OCI-LY1 (cell line): ENCODE results near the gene ASPSCR1.

ENCODE experiments used
- H2AFZ ChIP-seq: fragments of 200-600 bp; sonication (generic), shearing (Covaris generic); 2 replicates; pipeline ENCODE4 v1.6.0; 2014; ENCODE audit warnings: antibody characterized with exemption, mild to moderate bottlenecking, low read length
- H3F3A ChIP-seq: fragments of 200-600 bp; sonication (generic), shearing (Covaris generic); 2 replicates; pipeline ENCODE4 v1.6.0; 2014; ENCODE audit warnings: mild to moderate bottlenecking, antibody characterized with exemption, low read length, moderate library complexity; ENCODE audit not compliant: insufficient read depth
- H3K27ac ChIP-seq: fragments of 200-600 bp; sonication (generic); 2 replicates; pipeline ENCODE4 v1.5.1; 2014; ENCODE audit warnings: low read length, mixed run types, mild to moderate bottlenecking, low read depth; ENCODE audit not compliant: poor library complexity, severe bottlenecking
- H3K27me3 ChIP-seq: fragments of 200-600 bp; sonication (generic); 2 replicates; pipeline ENCODE4 v1.6.0; 2014; ENCODE audit warnings: antibody characterized with exemption, mild to moderate bottlenecking, low read length, moderate library complexity; ENCODE audit not compliant: insufficient read depth
- H3K36me3 ChIP-seq: fragments of 200-600 bp; sonication (generic); 2 replicates; pipeline ENCODE4 v1.6.1; 2014; ENCODE audit warnings: mild to moderate bottlenecking, antibody characterized with exemption, low read length, moderate library complexity, mixed read lengths; ENCODE audit not compliant: insufficient read depth
- H3K4me1 ChIP-seq: fragments of 200-600 bp; sonication (generic); 2 replicates; pipeline ENCODE4 v1.5.1; 2014; ENCODE audit warnings: mild to moderate bottlenecking, low read length, moderate library complexity; ENCODE audit not compliant: insufficient read depth, severe bottlenecking
- H3K4me2 ChIP-seq: fragments of 200-600 bp; sonication (generic), shearing (Covaris generic); 2 replicates; pipeline ENCODE4 v1.6.1; 2014; ENCODE audit warnings: low read length
- H3K4me3 ChIP-seq: fragments of 200-600 bp; sonication (generic); 2 replicates; pipeline ENCODE4 v1.5.1; 2014; ENCODE audit warnings: low read length, low read depth, mild to moderate bottlenecking, mixed read lengths; ENCODE audit not compliant: poor library complexity, severe bottlenecking
- H3K79me2 ChIP-seq: fragments of 200-600 bp; shearing (Covaris generic); 2 replicates; pipeline ENCODE4 v1.6.1; 2016; ENCODE audit warnings: mixed run types, low read length, mixed read lengths; ENCODE audit not compliant: insufficient read depth
- H3K9ac ChIP-seq: fragments of 200-600 bp; sonication (generic), shearing (Covaris generic); 2 replicates; pipeline ENCODE4 v1.6.1; 2014; ENCODE audit warnings: mild to moderate bottlenecking, low read length, mixed read lengths
- H3K9me2 ChIP-seq: fragments of 200-600 bp; sonication (generic), shearing (Covaris generic); 2 replicates; pipeline ENCODE4 v1.6.1; 2014; ENCODE audit warnings: low read depth, mild to moderate bottlenecking, low read length, mixed read lengths
- H3K9me3 ChIP-seq: fragments of 200-600 bp; shearing (Covaris generic); 2 replicates; pipeline ENCODE4 v1.6.1; 2014; ENCODE audit warnings: low read length, mixed read lengths
- H4K20me1 ChIP-seq: fragments of 200-600 bp; sonication (generic), shearing (Covaris generic); 2 replicates; pipeline ENCODE4 v1.6.0; 2016; ENCODE audit warnings: mild to moderate bottlenecking, low read length; ENCODE audit not compliant: insufficient read depth
- EZH2 ChIP-seq: fragments of 200-600 bp; sonication (generic), shearing (Covaris generic); IDR thresholded peaks from 2 replicates; pipeline ENCODE4 v1.8.0; 2017; ENCODE audit warnings: borderline replicate concordance, mixed run types, mild to moderate bottlenecking, antibody characterized with exemption, low read length, moderate library complexity, mixed read lengths
- TF ChIP-seq, protein P1 (sequence below): fragments of 200-600 bp; sonication (generic), shearing (Covaris generic); IDR thresholded peaks from 2 replicates; pipeline ENCODE4 v1.5.1; 2017; ENCODE audit warnings: mild to moderate bottlenecking, antibody characterized with exemption, low read length, moderate library complexity, mixed read lengths

The ASPSCR1 gene

DNA sequence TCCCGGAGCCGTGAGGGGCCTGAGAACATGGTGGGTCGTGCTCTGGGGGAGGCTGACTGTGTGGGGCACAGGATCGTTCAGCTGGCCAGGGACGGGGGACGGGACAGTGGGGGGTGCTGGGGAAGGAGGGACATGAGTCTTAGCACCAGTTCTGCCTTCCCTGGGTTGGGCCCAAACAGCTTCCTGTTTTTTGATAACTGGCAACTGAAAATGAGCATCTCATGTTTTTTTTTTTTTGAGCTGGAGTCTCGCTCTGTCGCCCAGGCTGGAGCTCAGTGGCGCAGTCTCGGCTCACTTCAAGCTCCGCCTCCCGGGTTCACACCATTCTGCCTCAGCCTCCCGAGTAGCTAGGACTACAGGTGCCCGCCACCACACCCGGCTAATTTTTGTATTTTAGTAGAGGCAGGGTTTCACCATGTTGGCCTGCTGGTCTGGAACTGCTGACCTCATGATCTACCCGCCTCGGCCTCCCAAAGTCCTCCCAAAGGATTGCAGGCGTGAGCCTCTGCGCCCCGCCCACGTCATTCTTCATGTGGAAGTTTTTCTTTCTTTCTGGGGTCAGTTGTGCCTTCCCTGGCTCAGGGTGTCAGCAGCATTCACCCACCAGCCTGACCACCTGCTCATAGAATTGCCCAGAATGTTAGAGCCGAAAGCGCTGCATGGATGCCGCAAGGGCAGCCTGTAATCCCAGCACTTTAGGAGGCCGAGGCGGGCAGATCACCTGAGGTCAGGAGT, 6.4 kb downstream of the ASPSCR1 start:
- Histone ChIP-seq H3F3A (no peaks in the 10 kb centered on the region), H3K4me2 (no peak overlapping the region), H3K36me3 (peaks cover 38% of the 10 kb centered on the region)

DNA sequence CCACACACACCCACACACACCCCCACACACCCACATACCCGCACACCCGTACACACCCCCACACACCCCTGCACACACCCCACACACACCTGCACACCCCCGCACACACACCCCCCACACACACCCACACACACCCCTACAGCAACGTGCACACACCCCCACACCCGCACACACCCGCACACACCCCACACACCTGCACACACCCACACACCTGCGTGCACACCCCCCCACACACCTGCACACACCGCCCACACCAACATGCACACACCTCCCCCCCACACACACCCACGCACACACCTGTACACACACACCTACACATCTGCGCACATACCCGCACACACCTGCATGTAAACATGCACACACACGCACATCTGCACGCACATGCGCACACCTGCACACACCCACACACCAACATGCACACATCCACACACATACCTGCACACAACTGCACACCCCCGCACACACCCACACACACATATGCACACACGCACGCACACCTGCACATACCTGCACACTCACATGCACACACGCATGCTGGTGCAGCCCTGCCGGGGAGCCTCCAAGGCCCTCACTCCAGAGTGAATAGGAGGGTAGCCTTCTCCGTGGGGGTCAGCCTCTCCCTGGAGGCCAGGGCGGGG, 7.5 kb downstream of the ASPSCR1 start:
- H3K27ac ChIP-seq: no peak overlapping the region
- H4K20me1 ChIP-seq: no peaks in the 10 kb centered on the region
- H3K4me2 ChIP-seq: no peak overlapping the region
- H3K79me2 ChIP-seq: no peaks in the 10 kb centered on the region
- H3K36me3 ChIP-seq: peaks cover 34% of the 10 kb centered on the region
- H3K4me3 ChIP-seq: no peak overlapping the region
- no peaks in the 10 kb centered on the region for H3F3A ChIP-seq
- no peaks in the 10 kb centered on the region for H3K4me1 ChIP-seq
- no peaks in the 10 kb centered on the region for H3K9me2 ChIP-seq
- no peak for TF ChIP-seq EZH2
- TF ChIP-seq, protein P1, sequence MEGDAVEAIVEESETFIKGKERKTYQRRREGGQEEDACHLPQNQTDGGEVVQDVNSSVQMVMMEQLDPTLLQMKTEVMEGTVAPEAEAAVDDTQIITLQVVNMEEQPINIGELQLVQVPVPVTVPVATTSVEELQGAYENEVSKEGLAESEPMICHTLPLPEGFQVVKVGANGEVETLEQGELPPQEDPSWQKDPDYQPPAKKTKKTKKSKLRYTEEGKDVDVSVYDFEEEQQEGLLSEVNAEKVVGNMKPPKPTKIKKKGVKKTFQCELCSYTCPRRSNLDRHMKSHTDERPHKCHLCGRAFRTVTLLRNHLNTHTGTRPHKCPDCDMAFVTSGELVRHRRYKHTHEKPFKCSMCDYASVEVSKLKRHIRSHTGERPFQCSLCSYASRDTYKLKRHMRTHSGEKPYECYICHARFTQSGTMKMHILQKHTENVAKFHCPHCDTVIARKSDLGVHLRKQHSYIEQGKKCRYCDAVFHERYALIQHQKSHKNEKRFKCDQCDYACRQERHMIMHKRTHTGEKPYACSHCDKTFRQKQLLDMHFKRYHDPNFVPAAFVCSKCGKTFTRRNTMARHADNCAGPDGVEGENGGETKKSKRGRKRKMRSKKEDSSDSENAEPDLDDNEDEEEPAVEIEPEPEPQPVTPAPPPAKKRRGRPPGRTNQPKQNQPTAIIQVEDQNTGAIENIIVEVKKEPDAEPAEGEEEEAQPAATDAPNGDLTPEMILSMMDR: no peak
- H3K9ac ChIP-seq: no peak overlapping the region
- no peak overlapping the region for H2AFZ ChIP-seq
- no peaks in the 10 kb centered on the region for H3K27me3 ChIP-seq
- H3K9me3 ChIP-seq: no peaks in the 10 kb centered on the region

More for the DNA sequence above, 6.4 kb downstream of the ASPSCR1 start:
- no peak overlapping the region for H2AFZ ChIP-seq
- no peak overlapping the region for H3K4me3 ChIP-seq
- no peaks in the 10 kb centered on the region for H4K20me1 ChIP-seq
- H3K9ac ChIP-seq: no peak overlapping the region
- no peaks in the 10 kb centered on the region for H3K27me3 ChIP-seq
- H3K27ac ChIP-seq: no peak overlapping the region
- TF ChIP-seq, protein P1: no peak
- TF ChIP-seq EZH2: no peak
- H3K9me2 ChIP-seq: no peaks in the 10 kb centered on the region
- no peaks in the 10 kb centered on the region for H3K79me2 ChIP-seq
- peaks cover 2% of the 10 kb centered on the region for H3K4me1 ChIP-seq
- H3K9me3 ChIP-seq: no peaks in the 10 kb centered on the region

DNA sequence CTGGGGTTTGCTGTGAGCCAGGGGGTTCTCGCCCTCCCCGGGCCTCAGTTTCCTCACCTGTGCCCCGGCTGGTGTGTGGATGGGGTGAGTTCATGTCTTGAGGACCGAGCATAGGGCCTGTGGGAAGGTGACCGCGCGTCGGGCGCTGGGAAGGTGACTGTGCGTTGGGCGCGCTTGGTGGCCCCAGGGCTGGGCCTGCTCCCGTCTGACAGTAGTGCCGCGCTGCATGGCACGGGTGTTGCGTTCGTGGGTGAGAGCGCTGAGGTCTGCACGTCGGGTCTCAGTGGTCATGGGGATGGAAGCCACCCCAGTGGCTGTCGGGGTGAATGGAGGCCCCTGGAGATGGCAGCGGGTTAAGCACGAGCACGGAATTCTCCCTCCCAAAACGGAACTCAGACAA, 9.2 kb downstream of the ASPSCR1 start:
- no peak overlapping the region for H3K4me3 ChIP-seq
- H4K20me1 ChIP-seq: no peaks in the 10 kb centered on the region
- H3K9me2 ChIP-seq: no peaks in the 10 kb centered on the region
- no peaks in the 10 kb centered on the region for H3K79me2 ChIP-seq
- no peak overlapping the region for H2AFZ ChIP-seq
- no peak overlapping the region for H3K9ac ChIP-seq
- no peak overlapping the region for H3K27ac ChIP-seq
- H3K4me2 ChIP-seq: no peak overlapping the region
- peaks cover 30% of the 10 kb centered on the region for H3K36me3 ChIP-seq
- no peaks in the 10 kb centered on the region for H3K9me3 ChIP-seq
- no peaks in the 10 kb centered on the region for H3K27me3 ChIP-seq
- no peaks in the 10 kb centered on the region for H3K4me1 ChIP-seq
- TF ChIP-seq, protein P1: no peak
- TF ChIP-seq EZH2: no peak
- H3F3A ChIP-seq: no peaks in the 10 kb centered on the region
